ENCODE results near the gene TMEM184A.

TMEM184A gene

GRCh38 chr7:1567049-1567771, 11.2 kb upstream of the TMEM184A start:
- DNase-seq, result no peak

DNA sequence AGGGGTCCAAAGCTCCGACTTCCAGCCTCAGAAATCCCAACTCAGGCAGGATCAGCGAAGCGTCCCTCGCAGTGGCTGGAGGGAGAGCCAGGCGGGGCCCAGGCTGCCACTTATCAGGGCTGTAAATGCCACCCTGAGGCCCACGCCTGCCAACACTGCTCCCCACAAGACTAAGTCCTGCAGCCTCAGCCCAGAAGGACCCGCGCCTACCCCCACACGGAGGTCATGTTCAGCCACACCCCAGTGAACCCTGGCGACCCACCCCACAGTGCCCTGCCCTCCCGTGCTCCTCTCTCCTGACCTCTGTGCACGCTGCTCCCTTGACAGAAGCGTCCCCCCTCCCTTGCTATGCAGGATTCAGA, 10.7 kb upstream of the TMEM184A start:
- DNase-seq, result no peak

- DNase-seq, result no peak
Measured at GRCh38 chr7:1564603-1565022, 8.6 kb upstream of the TMEM184A start.

- DNase-seq, result no peak
Measured at GRCh38 chr7:1563981-1564602, 8.1 kb upstream of the TMEM184A start.

- DNase-seq, result no peak
Measured at GRCh38 chr7:1562597-1563051, 6.6 kb upstream of the TMEM184A start.

DNA sequence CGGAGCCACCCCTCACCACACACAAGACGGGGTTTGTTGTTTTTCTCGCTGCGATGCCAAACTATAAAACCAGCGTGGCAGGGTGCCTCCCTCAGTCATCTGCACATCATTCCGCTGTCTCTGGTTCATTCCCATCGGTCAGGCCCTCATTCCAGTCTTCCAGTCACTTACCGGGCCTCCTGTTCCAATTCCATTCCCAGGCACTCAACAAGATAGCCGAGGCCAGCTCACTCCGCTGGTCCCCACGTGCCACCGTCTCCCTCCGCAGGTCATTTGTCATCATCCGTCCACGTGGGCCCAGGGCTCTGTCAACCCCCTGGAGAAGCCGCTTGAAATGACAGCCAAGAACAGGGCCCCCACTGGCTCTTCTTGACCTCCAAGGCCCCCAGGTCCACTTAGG, 6.1 kb upstream of the TMEM184A start:
- DNase-seq, result no peak

DNA sequence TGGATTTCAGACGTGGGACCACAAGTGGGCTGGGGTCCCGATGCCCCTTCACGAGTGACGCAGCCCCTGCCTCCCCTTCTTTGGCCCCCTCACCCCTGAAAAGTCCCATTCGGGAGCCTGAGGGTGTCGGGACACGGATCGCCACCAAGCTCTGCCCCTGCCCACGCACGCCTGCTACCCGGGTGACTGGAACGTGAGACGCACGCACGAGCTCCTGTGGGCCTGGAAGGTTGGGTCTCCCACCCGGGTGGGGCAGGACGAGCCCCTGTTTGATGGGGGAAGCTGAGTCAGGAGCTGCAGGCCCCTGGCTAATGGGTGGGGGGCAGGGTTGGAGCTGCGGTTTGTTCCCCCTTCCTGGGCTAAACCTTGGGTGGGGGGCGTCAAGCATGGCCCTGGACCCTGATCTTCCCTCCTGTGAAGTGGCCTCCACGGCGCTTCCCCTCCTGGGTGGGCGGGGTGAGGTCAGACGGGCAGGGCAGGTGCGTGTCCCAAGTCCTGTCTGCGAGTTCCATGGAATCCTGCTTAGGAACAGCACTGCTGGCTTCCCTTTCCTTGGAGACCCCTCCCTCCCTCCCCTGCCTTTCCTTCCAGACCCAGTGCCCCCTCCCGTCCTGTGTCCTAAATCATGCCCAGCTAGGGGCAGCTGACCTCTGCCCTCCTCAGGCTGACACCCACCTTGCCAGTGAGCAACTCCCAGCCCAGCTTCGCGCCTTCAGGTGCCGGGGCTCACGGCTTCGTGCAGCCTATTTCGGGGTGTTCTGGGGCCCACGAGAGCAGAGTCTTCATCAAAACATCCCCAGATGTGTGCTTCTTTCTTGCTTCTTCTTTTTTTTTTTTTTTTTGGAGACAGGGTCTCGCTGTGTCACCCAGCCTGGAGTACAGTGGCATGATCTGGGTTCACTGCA, 5.3 kb upstream of the TMEM184A start:
- DNase-seq, result no peak

DNA sequence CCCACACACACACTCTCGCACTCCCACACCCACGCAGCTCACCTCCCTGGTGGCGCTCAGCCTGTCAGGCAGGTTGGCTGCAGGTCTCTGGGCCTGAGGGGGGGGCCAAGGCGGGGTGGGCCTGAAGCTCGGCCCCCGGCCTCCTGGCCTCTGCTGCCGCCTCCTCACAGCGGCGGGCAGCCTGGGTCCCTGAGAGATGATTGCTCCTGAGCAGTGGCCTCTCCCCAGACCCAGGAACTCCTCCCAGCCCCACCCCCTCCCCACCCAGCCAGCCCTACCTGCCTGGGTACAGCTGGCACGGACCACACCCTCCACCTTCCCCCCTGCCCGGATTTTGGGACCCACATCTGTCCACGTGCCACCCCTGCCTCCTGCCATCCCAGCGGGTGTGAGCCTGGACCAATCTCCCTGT, 4.6 kb upstream of the TMEM184A start:
- no peak for DNase-seq

- no peak for DNase-seq
Measured at GRCh38 chr7:1559626-1560590, 3.9 kb upstream of the TMEM184A start.

GRCh38 chr7:1558841-1559625, 3.0 kb upstream of the TMEM184A start:
- no peak for DNase-seq

DNA sequence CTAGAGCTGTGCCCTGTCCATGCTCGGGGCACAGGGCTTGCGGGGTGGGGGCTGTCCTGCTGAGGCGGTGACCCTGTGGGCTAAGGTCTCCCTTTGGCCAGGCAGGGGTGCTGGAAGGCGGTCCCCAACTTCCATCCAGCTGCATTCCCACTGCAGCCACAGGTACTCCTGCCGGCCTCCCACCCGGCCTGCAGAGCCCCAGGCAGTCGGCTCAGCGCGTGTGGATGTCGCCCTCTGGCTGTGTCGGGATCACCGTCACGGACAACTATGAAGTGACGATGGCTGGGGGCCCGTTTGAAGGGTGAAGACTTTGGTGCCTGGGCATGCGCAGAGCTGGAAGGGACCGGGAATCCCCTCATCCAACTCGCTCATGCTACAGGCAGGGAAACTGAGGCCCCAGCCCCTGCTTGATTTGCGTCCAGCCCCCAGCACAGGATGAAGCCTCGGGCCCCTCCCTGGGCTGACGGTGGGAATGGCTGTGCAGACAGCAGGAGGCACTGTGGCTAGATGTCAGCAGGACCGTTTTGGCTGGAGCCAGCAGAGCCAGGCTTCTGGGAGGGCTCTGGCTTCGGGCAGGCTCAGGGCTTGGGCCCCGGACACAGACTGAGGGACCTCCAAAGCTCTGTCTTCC, 2.3 kb upstream of the TMEM184A start:
- no peak for DNase-seq

GRCh38 chr7:1557771-1558170, 1.8 kb upstream of the TMEM184A start:
- DNase-seq, result no peak

- DNase-seq, result no peak
Measured at GRCh38 chr7:1557006-1557405, 1.0 kb upstream of the TMEM184A start.

- DNase-seq, result no peak
Measured at GRCh38 chr7:1555046-1555812, 776 bp downstream of the TMEM184A start.

DNA sequence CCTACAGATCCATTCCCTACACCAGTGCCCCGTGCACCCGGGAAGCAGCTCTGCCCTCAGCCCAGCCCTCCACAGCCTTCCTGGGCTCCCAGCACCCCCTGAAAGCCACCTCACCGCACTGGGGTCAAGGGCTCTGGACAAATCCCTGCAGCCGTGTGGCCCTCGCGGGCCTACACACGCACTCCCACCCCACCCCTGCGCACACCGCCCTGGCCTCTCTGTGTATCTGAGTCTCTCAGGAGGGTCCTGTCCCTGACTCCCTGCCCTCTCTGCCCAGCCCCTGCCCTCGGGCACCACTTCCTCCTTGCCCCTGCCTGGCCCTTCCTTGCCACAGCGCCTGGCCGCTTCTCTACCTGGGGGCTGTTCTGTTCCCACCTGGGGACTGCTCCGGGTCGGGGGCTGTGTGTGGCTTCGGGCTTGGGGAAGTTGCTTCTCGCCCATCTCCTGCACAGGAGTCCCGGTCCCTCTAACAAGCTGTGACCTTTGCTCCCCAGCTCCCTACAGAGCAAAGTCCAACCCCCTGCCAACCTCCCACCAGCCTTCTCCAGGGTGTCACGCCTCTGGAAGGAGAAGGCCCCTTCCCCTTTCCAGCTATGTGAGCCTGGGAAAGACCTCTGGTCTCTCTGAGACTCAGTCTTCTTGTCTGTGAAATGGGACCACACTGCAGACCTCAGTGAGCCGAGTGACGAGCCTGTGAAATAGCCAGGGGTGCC, 1.5 kb downstream of the TMEM184A start:
- no peak for DNase-seq

DNA sequence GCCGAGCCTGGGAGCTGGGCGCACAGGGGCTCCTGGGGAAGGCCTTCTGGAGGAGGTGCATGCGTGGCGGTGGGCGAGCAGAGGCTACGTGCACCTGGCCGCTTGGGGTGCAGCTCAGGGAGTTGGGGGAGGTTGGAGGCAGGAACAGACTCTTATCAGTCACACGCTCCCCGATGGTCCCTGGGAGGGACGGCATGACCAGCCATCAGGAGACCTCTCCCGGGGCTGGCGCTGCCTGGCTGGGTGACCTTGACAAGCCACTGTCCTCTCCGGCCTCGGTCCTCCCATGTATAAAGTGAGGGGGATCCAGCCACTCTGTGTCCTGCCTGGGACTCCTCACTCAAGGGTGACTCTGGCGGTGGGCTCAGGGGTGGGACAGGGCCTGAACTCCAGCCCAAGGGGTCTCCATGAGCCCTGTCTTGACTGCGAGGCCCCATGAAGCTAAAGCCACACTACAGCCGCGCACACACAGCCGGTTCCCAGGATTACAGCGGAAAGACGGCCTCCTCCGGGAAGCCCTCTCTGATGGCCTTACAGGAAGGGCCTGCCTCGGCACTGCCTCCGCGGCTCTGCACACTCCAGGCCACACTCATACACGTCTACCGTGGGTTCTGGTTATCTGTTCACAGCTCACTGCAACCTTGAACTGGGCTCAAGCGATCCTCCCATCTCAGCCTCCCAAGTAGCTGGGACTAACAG, 2.3 kb downstream of the TMEM184A start:
- no peak for DNase-seq

DNA sequence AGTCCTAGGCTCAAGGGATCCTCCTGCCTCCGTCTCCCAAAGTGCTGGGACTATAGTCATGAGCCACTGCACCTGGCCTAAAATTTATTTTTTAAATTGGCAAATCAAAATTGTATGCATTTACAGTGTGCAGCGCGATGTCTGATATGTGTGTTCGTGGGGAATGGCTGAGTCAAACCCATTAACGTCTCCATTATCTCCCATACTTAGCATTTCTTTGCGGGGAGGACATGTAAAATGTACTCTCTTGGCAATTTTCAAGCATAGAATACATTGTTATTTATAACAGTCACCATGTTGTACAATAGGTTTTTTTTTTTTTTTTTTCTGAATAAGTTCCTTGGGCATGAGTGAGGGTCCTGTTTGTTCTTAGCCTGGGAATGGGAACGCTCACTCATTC, 3.8 kb downstream of the TMEM184A start:
- DNase-seq, result no peak

- DNase-seq, result no peak
Measured at GRCh38 chr7:1550846-1551155, 5.2 kb downstream of the TMEM184A start.
